Epidermal melanocyte (primary cell): ENCODE measurements around the gene EXOSC7.

Source experiments
- DNase-seq: peaks from one replicate; pipeline ENCODE4 v3.0.0; 2011; ENCODE audit warnings: low spot score; ENCODE audit not compliant: insufficient read length

EXOSC7 gene

GRCh38 chr3:45054196-45054857 is 78.3 kb downstream of the EXOSC7 start:
- peak; percentile 64 for DNase-seq

- DNase-seq: no peak
Measured at GRCh38 chr3:45055032-45055410, 79.0 kb downstream of the EXOSC7 start.

GRCh38 chr3:45055411-45056143 is 79.5 kb downstream of the EXOSC7 start:
- no peak for DNase-seq

- DNase-seq: no peak
Measured at GRCh38 chr3:45056608-45057301, 80.7 kb downstream of the EXOSC7 start.

GRCh38 chr3:45057557-45057956 is 81.5 kb downstream of the EXOSC7 start:
- DNase-seq: no peak

GRCh38 chr3:45059132-45059531 is 83.1 kb downstream of the EXOSC7 start:
- no peak for DNase-seq

- no peak for DNase-seq
Measured at GRCh38 chr3:45060165-45060892, 84.3 kb downstream of the EXOSC7 start.
